Activated CD4-positive, alpha-beta T cell treated with anti-CD3 and anti-CD28 coated beads, Interleukin-10, Interleukin-2, amounts not matched to agents 100 ng/mL and 50 ng/mL, durations not matched to agents 16 hours and 8 hours (primary cell): ENCODE data around the gene PGM2L1.

Source experiments
- DNase-seq: peaks from one replicate; pipeline ENCODE4 v3.0.0-alpha.2; 2020

The PGM2L1 gene

DNA sequence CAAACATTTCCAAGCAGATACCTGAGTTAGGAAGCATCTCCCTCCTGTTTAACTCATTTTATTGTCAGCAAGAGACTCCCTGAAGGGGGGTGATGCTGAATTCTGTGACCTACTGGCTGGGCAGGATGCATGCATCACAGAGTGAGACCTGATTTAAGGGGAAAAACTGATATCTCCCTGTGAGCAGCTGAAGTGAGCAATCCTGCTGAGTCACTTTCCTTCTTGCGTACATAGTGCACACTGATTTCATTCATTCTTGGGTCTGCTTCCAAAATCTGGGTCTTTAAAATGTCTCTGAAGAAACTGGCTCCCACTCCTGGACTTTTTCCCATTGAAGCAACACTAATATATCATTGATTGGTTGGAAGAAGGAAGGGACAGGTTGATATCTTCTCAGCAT, 110.1 kb downstream of the PGM2L1 start:
- peak; percentile 28 for DNase-seq

DNA sequence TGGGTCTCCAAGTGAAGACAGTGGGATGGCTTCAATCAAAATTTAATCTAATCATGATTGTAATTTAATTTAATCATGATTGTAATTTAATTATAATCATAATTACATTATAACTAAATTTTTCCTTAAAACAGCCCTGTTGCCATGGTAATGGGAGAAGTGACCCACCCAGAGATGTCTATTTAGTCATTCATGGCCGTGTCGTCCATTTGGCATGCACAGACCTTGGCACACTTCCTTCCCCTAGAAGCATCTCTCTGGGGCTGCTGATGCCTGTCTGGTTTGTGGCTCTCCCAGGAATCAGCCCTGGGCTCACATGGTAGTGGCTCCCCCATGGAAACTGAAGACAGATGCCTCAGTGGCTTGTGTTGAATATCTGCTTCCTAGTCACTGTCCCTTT, 113.8 kb downstream of the PGM2L1 start:
- DNase-seq: no peak

DNA sequence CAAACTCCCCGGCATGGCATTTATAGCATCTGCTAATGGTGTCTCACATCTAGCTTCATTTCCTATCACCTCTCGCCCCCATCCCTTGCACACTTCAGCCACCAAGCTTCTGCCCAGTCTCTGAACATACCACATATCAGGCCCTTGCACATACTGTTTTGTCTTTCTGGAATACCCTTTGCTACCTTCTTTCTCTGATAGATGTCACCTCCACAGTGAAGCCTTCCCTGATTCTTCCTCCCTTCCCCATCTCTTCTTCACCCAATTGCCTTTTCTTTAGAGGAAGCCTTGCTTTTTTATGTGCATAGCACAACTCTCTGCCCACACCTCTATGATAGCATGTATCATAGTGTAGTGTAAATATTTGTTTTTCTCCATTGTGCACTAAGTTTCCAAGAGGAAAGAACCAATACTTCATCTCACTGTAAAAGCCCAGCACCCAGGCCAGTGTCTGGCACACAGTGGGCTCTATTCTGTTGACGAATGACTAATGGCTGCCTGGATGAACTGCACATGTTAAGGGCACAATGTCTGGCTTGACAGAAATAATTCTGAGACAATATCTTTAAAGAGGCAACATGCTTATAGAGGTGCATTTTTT, 114.6 kb downstream of the PGM2L1 start:
- DNase-seq: no peak

DNA sequence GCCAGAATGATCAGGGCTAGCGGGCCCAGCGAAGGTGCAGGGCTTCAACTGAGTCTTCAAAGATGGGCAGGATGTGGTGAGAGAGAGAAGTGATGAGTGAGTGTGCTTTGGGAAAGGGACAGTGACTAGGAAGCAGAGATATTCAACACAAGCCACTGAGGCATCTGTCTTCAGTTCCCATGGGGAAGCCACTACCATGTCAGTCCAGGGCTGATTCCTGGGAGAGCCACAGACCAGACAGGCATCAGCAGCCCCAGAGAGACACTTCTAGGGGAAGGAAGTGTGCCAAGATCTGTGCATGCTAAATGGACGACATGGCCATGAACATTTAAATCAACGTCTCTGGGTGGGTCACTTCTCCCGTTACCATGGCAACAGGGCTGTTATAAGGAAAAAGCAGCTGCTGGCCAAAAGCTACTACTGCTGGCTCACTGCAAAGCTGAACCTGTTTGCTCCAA, 115.3 kb downstream of the PGM2L1 start:
- no peak for DNase-seq

DNA sequence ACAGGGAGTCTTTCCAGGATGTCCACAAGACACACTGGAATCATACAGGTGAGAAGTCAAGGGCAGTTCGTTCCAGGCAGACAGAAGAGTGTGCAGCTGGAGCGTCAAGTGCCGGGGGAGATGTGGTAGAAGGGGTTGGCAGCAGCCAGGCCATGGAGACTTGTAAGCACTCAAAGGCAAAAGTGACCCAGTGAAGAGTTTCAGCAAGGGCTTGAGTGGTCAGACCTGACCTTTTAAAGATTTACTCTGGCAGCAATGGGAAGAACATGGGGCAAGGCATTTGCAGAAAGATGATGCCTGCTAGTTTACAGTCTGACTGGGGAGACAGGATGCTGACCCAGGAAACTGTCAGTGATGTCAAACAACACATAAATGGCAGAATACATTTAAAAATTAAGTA, 115.8 kb downstream of the PGM2L1 start:
- no peak for DNase-seq

DNA sequence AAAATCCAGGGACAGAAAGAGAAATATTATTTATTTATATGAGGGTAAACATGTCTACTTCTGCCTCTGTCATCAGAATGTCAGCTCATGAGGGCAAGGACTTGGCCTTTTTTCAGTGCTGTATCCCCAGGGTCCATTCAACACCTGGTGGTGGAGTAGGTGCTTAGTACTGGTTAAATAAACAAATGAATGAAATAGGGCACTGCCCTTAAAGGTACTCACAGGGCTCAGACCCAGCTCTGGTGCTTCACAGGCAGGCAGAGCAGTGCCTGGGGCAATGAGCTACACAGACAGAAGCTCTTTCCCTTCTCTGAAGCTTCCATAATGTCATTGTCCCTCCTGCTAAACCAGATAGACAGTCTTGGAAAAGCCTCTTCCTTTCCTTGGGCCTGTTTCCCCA, 117.7 kb downstream of the PGM2L1 start:
- DNase-seq: no peak
